ENCODE measurements around the gene GPR37L1. TPM values are rescaled to one million over a fixed set of nuclear protein-coding genes. Genes with fewer than 3 reads are reported as not detected.

The GPR37L1 gene
- total and polyA plus RNA-seq, 2 of the 4 experiments (the other 2 are of a cell fraction), result 0.02 TPM; not detected in 1

DNA sequence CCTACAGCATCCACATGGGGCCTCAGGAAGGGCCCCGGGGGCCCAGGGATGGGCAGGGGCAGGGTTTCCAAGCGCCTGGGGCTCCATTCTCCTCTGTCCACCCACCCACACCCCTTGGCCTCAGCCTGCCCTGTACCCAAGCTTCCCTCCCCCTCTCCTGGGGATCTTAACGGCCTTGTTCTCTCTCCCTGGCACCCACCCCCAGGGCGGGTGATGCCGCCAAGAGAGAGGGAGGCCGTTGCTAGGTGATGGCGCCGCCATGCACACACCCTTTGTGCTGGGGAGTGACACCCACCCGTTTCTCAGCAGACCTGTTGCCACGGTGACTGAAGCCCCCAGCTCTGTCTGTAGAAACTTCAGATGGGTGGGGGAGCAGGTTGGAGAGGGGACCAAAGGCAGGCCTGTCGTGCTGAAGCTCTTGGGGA lies 7.6 kb downstream of the GPR37L1 start:
- Histone ChIP-seq H3K27ac (ENCODE audit: insufficient read depth, low read length) (no peak overlapping the region), H3K79me1 (ENCODE audit: low read depth in 1 of 2, low read length in 2 of 2) (peaks cover 3 to 8% of the 10 kb centered on the region in 2 experiments; a peak in 2 of 4 replicates), H2AFZ (replicated peaks; ENCODE audit: low read length, poor library complexity) (no peak overlapping the region), H3K4me3 (ENCODE audit: insufficient read depth, low read depth, low read length) (no peak overlapping the region), H2BK20ac (ENCODE audit: low read depth, low read length) (no peak overlapping the region), H3K9me1 (ENCODE audit: insufficient read depth, low read length) (no peaks in the 10 kb centered on the region), H4K8ac (ENCODE audit: low read depth in 2 of 2, low read length in 2 of 2) (no peak overlapping the region), H3K9me3 (ENCODE audit: control insufficient read depth, insufficient read depth, low read length) (no peaks in the 10 kb centered on the region), H2AK5ac (ENCODE audit: low read depth, low read length) (no peak overlapping the region), H3K23ac (ENCODE audit: low read depth, low read length) (no peak overlapping the region), H3K4me1 (ENCODE audit: control insufficient read depth, insufficient read depth, low read length) (0 out of 2 replicates have a peak, but pooled peaks cover 1% of the 10 kb centered on the region), H3K9ac (ENCODE audit: low read depth, low read length) (no peak overlapping the region), H3K4ac (ENCODE audit: low read depth, low read length) (no peak overlapping the region), H2BK120ac (ENCODE audit: low read depth, low read length) (no peak overlapping the region), H3K14ac (replicated peaks; ENCODE audit: low read depth, low read length) (no peak overlapping the region), H2BK15ac (ENCODE audit: low read depth, low read length) (no peak overlapping the region), H3K27me3 (ENCODE audit: control insufficient read depth, insufficient read depth, low read length) (peaks cover 8% of the 10 kb centered on the region), H2AK9ac (replicated peaks; ENCODE audit: low read depth, low read length, poor library complexity) (peak overlapping the region; percentile 55), H4K91ac (ENCODE audit: insufficient read depth, low read depth, low read length) (no peak overlapping the region), H3K18ac (ENCODE audit: low read depth, low read length) (no peak overlapping the region), H3K36me3 (ENCODE audit: control insufficient read depth, insufficient read depth, low read length) (peaks cover 24% of the 10 kb centered on the region), H3K56ac (ENCODE audit: extremely low read depth, insufficient read depth, low read length) (no peak overlapping the region), H2BK5ac (ENCODE audit: low read depth, low read length, poor library complexity, severe bottlenecking) (no peak overlapping the region), H4K20me1 (ENCODE audit: insufficient read depth, low read length) (peaks cover 19% of the 10 kb centered on the region), H4K5ac (ENCODE audit: low read depth, low read length) (no peak overlapping the region), H3K4me2 (ENCODE audit: low read depth, low read length) (no peak overlapping the region)
- ATAC-seq (ENCODE audit: low read depth) (no peak), DNase-seq (no peak)
- WGBS, 2 experiments (ENCODE audit: extremely low coverage in 2 of 2, insufficient read length in 1 of 2), result no CpG with 5 or more reads among the region's 11 CpGs
- no peak for TF ChIP-seq SMC3 (IDR thresholded peaks at IDR 0.05; ENCODE audit: low read depth, low read length)
- TF ChIP-seq MAFK (IDR thresholded peaks at IDR 0.05; ENCODE audit: low read depth, low read length), result no peak
- TF ChIP-seq CTCF (conservative IDR thresholded peaks at IDR 0.05; ENCODE audit: low read depth, low read length), result no peak
- TF ChIP-seq MXI1 (IDR thresholded peaks at IDR 0.05; ENCODE audit: borderline replicate concordance, low read depth, low read length), result no peak
- no peak for TF ChIP-seq RCOR1 (IDR thresholded peaks at IDR 0.05; ENCODE audit: insufficient replicate concordance, low read length)
- no peak for TF ChIP-seq BHLHE40 (IDR thresholded peaks at IDR 0.05; ENCODE audit: low read depth, low read length)
- no peak for TF ChIP-seq NFE2L2 (IDR thresholded peaks at IDR 0.05; ENCODE audit: low read depth, low read length)
- TF ChIP-seq CEBPB (IDR thresholded peaks at IDR 0.05; ENCODE audit: low read depth, low read length), result no peak
- no peak for TF ChIP-seq POLR2A (IDR thresholded peaks at IDR 0.05; ENCODE audit: low read depth, low read length)
- TF ChIP-seq, protein P1, sequence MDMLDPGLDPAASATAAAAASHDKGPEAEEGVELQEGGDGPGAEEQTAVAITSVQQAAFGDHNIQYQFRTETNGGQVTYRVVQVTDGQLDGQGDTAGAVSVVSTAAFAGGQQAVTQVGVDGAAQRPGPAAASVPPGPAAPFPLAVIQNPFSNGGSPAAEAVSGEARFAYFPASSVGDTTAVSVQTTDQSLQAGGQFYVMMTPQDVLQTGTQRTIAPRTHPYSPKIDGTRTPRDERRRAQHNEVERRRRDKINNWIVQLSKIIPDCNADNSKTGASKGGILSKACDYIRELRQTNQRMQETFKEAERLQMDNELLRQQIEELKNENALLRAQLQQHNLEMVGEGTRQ (IDR thresholded peaks at IDR 0.05; ENCODE audit: low read depth, low read length), result no peak
- no peak for TF ChIP-seq RFX5 (IDR thresholded peaks at IDR 0.05; ENCODE audit: low read depth, low read length)
- TF ChIP-seq FOS (IDR thresholded peaks at IDR 0.05; ENCODE audit: low read depth, low read length), result no peak
- TF ChIP-seq RAD21 (IDR thresholded peaks at IDR 0.05; ENCODE audit: low read length), result no peak
- no peak for TF ChIP-seq CHD1 (IDR thresholded peaks at IDR 0.05; ENCODE audit: low read depth, low read length)
- TF ChIP-seq ELK1 (IDR thresholded peaks at IDR 0.05; ENCODE audit: borderline replicate concordance, low read depth, low read length), result no peak
- no peak for TF ChIP-seq MAZ (IDR thresholded peaks at IDR 0.05; ENCODE audit: borderline replicate concordance, low read depth, low read length)
- in situ Hi-C loops (cut with MboI; ENCODE audit: low sequenced_read_pairs), result loop anchor here (25.0 kb wide), 1 partner anchor 593 kb away; the partner anchor contains the start of gene NAV1
- intact Hi-C loops (cut with micrococcal nuclease), result no loop called here
- POLR2A ChIA-PET (ENCODE audit: unreplicated experiment), result no interaction called here
- dilution Hi-C loops (cut with HindIII; ENCODE audit: low sequenced_read_pairs, unreplicated experiment), result no loop called here
- BruUV-seq (replicated peaks), result no TSS peak
- CTCF ChIA-PET, result interaction anchor here (0.6 to 0.9 kb wide), 2 partner anchors 131 to 1543 kb away, joined by 3 read pairs; no protein-coding TSS in a partner anchor

Measured in IMR-90 (cell line).